ENCODE results near the gene CDHR2. TPM values are rescaled to one million over a fixed set of nuclear protein-coding genes. Genes with fewer than 3 reads are reported as not detected.

Gene CDHR2
- total and polyA plus RNA-seq, 2 of the 13 experiments (the other 11 are each of a cell fraction or from before 2014, with no cell fraction given) = 17.9 to 20.9 TPM

GRCh38 chr5:176559683-176560082, 10.5 kb downstream of the CDHR2 start:
- no peak for DNase-seq (ENCODE audit: low spot score)

More at GRCh38 chr5:176559683-176560082, 10.5 kb downstream of the CDHR2 start:
- H3K79me2 ChIP-seq (ENCODE audit: insufficient read depth, low read length) = no peaks in the 10 kb centered on the region
- POLR2A ChIA-PET = interaction anchor here (1.0 kb wide), 1 partner anchor 15 kb away, joined by 3 read pairs; no protein-coding TSS in a partner anchor
- CTCF ChIA-PET (ENCODE audit: low intra/inter-chr PET ratio, low total read pairs) = no interaction called here
- TSS peak; percentile 33 for BruUV-seq (replicated peaks)
- H3K27me3 ChIP-seq (ENCODE audit: control insufficient read depth in 1 of 2, insufficient read depth in 2 of 2, low read length in 2 of 2) = no peaks in the 10 kb centered on the region
- ATAC-seq (no peak), FAIRE-seq (no peak)
- no peaks in the 10 kb centered on the region for H3K36me3 ChIP-seq (replicated peaks in 1 of 2; ENCODE audit: control insufficient read depth in 1 of 2, insufficient read depth in 2 of 2, low read length in 2 of 2)
- no peak overlapping the region for H3K9ac ChIP-seq (ENCODE audit: insufficient read depth, low read depth, low read length)
- no peak overlapping the region for H2AFZ ChIP-seq (ENCODE audit: low read length)
- no peaks in the 10 kb centered on the region for H4K20me1 ChIP-seq (ENCODE audit: insufficient read depth, low read length)
- no peak overlapping the region for H3K4me3 ChIP-seq (replicated peaks in 1 of 3; ENCODE audit: insufficient read depth in 1 of 3, low read depth in 2 of 3, low read length in 3 of 3)
- no peak for TF ChIP-seq ZNF569 (CRISPR knock-in tag; IDR thresholded peaks at IDR 0.05; ENCODE audit: borderline replicate concordance)
- TF ChIP-seq, protein P1, sequence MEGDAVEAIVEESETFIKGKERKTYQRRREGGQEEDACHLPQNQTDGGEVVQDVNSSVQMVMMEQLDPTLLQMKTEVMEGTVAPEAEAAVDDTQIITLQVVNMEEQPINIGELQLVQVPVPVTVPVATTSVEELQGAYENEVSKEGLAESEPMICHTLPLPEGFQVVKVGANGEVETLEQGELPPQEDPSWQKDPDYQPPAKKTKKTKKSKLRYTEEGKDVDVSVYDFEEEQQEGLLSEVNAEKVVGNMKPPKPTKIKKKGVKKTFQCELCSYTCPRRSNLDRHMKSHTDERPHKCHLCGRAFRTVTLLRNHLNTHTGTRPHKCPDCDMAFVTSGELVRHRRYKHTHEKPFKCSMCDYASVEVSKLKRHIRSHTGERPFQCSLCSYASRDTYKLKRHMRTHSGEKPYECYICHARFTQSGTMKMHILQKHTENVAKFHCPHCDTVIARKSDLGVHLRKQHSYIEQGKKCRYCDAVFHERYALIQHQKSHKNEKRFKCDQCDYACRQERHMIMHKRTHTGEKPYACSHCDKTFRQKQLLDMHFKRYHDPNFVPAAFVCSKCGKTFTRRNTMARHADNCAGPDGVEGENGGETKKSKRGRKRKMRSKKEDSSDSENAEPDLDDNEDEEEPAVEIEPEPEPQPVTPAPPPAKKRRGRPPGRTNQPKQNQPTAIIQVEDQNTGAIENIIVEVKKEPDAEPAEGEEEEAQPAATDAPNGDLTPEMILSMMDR (CRISPR knock-in tag; IDR thresholded peaks at IDR 0.05) = 0 out of 2 replicates have a peak, but pooled peaks have one; percentile 4
- no peak for TF ChIP-seq ZNF768 (CRISPR knock-in tag; IDR thresholded peaks at IDR 0.05)
- TF ChIP-seq ZNF563 (CRISPR knock-in tag; IDR thresholded peaks at IDR 0.05) = no peak
- no peak for TF ChIP-seq ZNF18 (CRISPR knock-in tag; IDR thresholded peaks at IDR 0.05; ENCODE audit: insufficient replicate concordance)
- TF ChIP-seq KLF11 (CRISPR knock-in tag; IDR thresholded peaks at IDR 0.05) = no peak
- peaks cover 11% of the 10 kb centered on the region; the same call in 1 of the 2 replicates for H3K4me1 ChIP-seq (ENCODE audit: insufficient read depth, low read length)
- in situ Hi-C loops (cut with HindIII; ENCODE audit: extremely low pct_ligation_motif_present, low pct_unique_long_range_greater_than_20kb) = no loop called here
- no peak overlapping the region for H3K27ac ChIP-seq (ENCODE audit: extremely low read length, insufficient read depth, low read length)
- H3K4me2 ChIP-seq (ENCODE audit: low read depth, low read length) = no peak overlapping the region
- intact Hi-C loops (cut with micrococcal nuclease; ENCODE audit: unreplicated experiment) = no loop called here
- WGBS (ENCODE audit: low lambda C conversion rate) = 94% methylated on average over 5 of the region's 5 CpGs
- H3K9me3 ChIP-seq (ENCODE audit: low read length) = no peaks in the 10 kb centered on the region

Measured in HepG2 (cell line).